ELF-1 (cell line): ENCODE measurements around the gene FOXB1.

Source experiments
- DNase-seq: peaks from one replicate; pipeline ENCODE4 v3.0.0-alpha.2; 2016; ENCODE audit warnings: low read depth, low spot score

FOXB1 gene

DNA sequence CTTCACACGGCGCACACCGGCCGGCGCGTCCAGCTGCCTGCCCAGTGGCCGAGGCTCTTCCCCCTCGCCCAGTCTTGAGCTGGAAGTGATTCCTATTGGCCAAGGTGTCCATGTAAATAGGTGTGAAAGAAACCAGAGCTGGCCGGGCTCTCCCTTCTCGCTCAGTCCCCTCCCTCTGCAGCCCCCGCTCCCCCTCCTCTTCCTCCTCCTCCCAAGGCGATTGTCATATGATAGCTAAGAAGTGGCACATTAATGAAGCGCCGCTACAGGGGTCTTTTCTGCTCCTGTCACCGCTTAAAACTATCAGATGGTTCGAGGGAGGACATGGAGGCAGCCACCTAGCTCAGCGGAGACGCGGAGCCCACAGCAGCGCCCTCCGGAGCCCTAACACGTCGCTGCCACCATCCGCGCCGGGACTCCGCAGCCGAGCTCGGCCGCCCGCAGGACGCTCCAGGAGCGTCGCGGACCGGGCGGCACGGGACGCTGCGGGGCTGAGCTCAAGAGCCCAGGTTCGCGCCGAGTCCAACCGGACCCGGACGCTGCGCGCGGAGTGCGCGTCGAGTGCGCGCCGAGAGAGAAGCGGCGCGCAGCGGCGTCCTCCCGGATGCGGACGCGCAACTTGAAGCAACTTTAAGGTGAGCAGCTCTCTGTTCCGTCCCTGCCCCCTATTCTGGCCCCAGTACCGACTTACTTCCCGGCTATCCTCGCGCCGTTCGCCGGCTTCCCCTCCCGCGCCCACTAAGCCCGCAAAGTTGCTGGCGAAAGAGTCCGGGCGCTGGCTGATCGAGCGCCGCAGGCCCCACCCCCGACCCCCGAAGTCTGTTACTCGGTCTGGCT is at the start of gene FOXB1:
TSS of gene FOXB1 (plus strand) at position 303 of the 837 bp plus-strand sequence. CDS start 653 bp downstream, outside the sequence.
- DNase-seq, result peak; percentile 95

DNA sequence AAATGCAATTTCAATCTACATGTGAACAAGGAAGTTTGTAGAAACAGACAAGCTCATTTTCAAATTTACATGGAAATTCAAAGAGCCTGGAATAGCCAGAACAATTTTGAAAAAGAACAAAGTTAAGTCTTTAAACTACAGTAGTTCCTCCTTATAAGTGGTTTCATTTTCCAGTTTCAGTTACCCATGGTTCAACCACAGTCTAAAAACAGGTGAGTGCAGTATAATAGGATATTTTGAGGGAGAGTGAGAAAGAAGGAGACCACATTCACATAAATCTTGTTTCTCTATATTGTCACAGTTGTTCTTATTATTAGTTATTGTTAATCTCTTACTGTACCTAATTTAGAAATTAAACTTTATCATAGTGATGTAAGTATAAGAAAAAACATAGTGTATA is 45.8 kb upstream of the FOXB1 start:
- no peak for DNase-seq

DNA sequence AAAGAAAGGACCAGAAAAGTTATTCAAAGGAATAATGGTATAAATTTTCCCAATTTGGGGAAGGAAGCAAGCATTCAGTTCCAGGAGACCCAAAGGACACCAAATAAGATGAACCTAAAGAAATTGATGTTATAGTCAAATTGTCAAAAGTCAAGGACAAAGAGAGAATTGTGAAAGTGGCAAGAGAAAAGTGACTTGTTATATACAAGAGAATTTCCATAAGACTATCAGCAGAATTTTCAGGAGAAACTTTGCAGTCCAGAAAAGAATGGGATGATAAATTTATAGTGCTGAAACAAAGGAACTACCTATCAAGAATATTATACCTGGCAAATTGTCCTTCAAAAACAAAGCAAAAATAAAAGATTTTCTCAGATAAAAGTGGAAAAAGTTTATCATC is 43.8 kb upstream of the FOXB1 start:
- DNase-seq, result no peak

DNA sequence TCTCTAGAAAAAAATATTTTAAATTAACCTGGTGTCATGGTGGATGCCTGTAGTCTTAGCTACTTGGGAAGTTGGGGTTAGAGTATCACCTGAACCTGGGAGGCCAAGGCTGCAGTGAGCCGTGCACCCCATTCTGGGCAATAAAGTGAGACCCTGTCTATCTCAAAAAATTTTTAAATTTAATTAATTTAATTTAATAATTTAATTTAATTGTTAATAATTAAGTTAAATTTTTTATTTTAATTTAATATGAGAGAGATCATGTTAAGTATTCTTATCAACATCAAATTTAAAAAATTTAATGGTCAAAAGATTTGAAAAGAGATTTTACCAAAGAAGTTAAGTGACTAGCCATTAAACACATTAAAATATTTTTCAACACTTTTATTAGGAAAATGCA is 40.8 kb upstream of the FOXB1 start:
- no peak for DNase-seq

- DNase-seq, result no peak
These were observed 40.2 kb upstream of the FOXB1 start for GRCh38 chr15:59963925-59964324.

- DNase-seq, result no peak
These were observed 38.4 kb upstream of the FOXB1 start for GRCh38 chr15:59965741-59966140.

GRCh38 chr15:59966262-59966661 is 37.8 kb upstream of the FOXB1 start:
- DNase-seq, result no peak

DNA sequence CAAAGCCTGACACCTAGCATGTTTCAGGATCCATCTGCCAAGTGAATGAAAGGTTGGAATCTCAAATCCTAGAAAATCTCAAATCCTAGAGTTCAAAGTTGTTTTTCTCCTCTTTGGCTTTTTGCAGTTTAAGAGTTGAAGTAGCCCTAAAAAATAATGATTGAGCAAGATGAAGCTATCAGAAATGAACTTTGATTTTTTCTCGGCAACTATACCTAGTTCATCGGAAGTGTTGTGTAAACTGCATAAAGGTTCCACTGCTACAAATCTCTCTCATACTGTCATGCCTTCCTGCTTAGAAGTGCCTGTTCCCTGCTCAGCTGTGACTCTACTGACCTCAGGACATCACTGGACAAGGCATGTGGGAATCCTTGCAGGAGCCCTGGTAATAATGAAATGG is 35.8 kb upstream of the FOXB1 start:
- no peak for DNase-seq

GRCh38 chr15:59972241-59972640 is 31.9 kb upstream of the FOXB1 start:
- no peak for DNase-seq

DNA sequence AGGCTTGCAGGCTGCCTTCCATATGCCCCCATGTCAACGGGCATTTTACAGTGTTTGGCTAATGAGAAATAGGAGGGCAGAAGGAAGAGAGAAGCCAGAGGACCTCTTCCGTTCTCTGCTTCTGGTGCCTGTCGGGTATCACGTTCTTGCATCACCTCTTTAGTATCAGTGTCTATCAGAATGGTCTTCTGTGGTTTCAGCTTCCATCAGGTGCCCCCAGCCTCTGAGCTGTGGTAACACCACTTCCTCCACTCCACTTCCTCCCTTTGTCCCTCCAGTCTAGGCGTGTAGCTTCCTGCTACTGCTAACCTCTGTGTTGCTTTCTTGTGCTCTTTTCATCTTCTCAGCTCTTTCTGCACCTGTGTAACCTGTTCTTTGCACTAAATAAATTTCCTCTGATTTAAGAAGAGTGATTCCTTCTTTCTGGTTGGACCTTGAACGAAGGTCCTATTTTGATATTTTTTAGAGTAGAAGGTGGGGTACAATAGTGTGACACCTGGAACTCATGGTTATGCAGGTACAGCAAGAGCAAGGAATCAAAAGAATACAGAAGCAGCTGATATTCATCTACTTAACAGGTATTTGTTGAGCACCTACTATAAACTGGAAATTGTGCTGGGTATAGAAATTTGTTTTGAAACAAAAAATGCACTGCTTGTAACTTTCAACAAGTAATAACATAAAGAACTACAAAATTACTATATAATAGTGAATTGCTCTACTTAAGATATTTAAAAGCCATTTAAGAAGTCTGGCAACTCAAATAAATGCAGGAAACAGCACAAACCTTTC is 27.4 kb upstream of the FOXB1 start:
- DNase-seq, result no peak

DNA sequence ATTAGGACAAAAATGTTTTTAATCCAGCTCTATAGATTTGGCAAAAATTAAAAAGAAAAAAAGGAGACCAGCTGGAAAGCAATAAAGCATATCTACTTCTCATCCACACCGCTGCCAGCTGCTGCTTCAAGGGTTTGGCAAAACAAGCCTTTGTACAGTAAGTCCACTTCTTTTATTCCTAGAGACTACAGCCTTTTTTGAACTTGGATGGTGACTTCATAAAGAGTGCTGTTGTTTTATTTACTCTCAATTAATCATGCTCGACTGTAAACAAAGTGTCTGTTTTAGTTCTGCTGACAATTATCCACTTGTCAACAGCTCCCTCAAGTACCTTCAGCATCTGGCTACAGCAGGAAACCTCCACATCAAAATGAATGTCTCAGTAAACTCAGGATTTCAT is 12.3 kb upstream of the FOXB1 start:
- DNase-seq, result no peak

DNA sequence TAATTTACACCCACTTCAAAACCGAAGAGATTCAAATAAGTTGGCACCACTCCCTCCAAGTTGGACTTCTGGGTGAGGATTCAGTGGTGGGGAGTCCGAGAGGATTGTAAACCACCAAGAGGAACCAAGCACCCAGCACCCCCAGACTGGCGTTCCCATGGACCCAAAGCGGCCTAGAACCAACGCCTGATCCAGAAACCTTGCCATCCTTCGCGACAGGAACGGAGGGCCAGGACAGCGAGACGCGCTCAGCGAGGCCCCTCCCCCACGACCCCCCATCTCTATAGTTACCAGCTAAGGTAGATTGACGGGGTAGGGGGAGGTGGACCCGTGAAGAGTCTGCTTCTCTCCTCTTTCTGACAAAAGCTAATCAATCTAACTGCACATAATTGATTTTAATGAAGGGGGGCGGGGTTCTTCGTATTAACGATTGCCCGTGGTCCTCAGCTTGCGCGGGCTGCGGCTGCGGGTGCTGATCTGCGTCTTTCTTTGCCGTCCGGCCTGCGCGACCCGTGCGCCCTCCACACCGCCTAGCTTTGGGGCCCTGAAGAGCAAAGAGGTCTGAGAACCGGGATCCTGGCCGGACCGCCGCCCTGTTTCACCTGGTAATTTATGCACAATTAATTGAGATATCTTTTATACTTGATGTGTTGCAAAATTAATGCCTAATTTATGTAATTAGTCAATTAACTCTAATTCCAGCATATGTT is 10.9 kb upstream of the FOXB1 start:
- DNase-seq, result no peak

- DNase-seq, result peak; percentile 91
These were observed 10.1 kb upstream of the FOXB1 start for GRCh38 chr15:59993950-59994401.

- no peak for DNase-seq
These were observed 9.6 kb upstream of the FOXB1 start for GRCh38 chr15:59994526-59994887.

- peak; percentile 71 for DNase-seq
These were observed 9.1 kb upstream of the FOXB1 start for GRCh38 chr15:59994888-59995557.

DNA sequence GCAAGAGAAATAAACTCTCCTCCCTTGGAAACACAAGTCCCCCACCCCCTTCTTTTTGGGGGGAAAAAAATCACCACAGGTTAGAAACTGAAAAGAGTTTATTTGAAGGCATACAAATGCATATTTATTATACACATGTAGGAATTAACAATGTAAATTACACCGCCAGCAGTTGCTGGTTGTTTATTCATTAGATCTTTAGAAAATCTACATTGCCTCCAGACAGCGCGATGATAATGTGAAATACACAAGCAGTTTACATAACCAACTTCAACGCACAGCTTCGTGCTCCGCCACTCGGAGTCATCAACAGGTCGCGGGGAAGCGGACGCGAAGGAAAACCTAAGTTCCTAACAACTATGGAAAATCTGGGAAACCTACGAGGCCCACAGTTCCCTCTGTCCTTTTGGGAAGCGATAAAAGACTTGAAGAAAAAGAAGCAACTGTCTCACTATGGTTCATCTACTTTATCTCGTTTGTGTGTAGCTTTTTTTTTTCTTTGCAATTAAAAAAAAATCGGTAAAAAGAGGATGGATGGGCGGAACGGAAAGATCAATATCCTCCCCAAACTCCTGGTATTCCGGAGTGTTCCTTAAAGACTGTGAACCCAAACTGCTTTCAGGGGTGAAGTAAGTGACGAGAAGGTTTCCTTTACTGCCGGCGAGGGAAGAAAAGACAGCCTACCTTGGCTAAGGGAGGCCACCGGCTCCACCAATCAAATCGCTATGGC is 8.4 kb upstream of the FOXB1 start:
- peak; percentile 34 for DNase-seq

DNA sequence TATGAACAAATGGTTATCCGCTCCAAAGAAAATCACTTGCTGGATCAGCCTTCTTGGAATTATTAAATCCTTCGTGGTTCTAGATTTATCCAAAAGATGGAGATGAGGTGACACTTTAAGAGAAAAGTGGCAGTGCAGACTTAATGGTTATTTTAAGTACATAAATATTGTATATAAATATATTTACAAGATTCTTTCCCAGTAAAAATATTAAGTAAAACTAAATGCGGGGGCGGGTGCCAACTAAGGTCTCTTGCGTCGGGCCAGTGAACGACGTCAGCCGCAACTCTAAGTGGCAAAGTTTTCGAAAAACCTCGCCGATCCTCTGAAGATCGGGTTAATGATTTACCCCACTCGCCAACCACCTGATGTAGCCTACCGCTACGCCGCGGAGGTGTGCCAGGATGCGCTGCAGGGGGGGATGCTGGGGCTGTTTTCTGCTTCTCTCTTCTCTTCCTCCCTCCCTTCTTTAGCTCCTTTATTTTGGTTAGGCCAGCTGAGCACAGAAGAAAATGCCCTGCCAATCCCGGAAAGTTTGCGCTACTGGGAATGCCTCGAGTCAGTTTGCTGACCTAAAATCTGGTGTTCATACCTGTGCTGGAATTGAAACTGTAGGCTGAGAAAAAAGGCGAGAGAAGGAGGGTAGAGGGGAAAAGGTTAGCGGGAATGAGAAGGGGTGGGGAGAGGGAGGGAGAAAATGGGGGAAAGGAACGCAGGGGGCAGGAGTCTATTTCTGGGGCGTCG is 7.6 kb upstream of the FOXB1 start:
- peak; percentile 54 for DNase-seq

DNA sequence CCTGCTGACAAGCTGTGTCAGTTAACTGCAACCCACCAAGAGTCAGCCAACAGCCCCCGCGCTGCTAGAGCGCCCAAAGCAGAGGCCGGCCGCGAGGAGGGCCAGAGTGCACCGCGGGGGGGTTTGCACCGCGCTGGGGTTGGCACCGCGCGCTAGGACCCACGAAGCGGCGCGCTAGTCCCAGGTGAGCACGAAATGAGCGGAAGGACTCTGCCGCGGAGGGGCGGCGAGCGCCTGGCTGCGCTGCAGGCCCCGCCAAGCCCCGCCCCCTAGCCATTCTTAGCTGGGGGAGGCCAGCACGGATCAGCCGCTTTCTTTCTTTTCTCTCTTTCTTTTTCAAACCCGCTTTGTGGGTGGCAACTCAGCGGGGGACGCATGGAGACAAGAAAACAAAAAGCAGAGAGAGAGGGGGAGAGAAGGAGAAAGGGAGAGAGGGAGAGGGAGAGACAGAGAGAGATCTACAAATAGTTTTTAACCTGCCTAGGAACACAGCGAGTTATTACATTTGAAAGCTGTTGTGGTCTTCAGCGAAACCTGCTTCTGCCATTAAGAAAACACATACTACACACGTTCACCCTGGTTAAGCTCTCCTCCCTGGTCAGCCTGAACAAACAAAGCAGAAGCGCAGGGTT is 6.9 kb upstream of the FOXB1 start:
- peak; percentile 89 for DNase-seq

GRCh38 chr15:59998305-59998949 is 5.7 kb upstream of the FOXB1 start:
- DNase-seq, result peak; percentile 39
